HepG2 (cell line): ENCODE measurements around the gene AK9. TPM values are rescaled to one million over a fixed set of nuclear protein-coding genes. Genes with fewer than 3 reads are reported as not detected.

ENCODE experiments used
- ATAC-seq: fragments of 200-7000 bp; cut with Tn5 transposase; 3 replicates; pipeline ENCODE4 v1.9.1; 2020; ENCODE audit warnings: mild to moderate bottlenecking, moderate library complexity
- BruUV-seq: library from RNA; stranded (reverse); fragments of 400-500 nt; replicated peaks from 2 replicates; lab custom pipeline; 2021; lab: Mats Ljungman, UMichigan
- CTCF ChIA-PET: fragments of 300-600 bp; formaldehyde crosslinking; extraction: SDS; loops from one replicate; lab custom pipeline; 2021; ENCODE audit warnings: low total read pairs, inconsistent platforms, low intra/inter-chr PET ratio; lab: Yijun Ruan, JAX
- POLR2A ChIA-PET: fragments of 350-600 bp; sonication (Branson Sonifier 250); formaldehyde crosslinking; loops from one replicate; lab custom pipeline; 2020; ENCODE audit warnings: antibody characterized with exemption, inconsistent platforms; lab: Yijun Ruan, JAX
- DNase-seq: peaks from one replicate; pipeline ENCODE4 v3.0.0-alpha.2; 2015; ENCODE audit warnings: low spot score
- FAIRE-seq: peaks from 3 replicates; lab custom pipeline; 2011; peaks lifted over from hg19 to GRCh38; lab: Jason Lieb, UNC
- H2AFZ ChIP-seq: one replicate; pipeline ENCODE4 v1.6.1; 2011; ENCODE audit warnings: low read length, inconsistent platforms
- H3K27ac ChIP-seq: fragments of 300-600 bp; 3 replicates; pipeline ENCODE4 v1.8.0; 2011; ENCODE audit warnings: mixed run types, mild to moderate bottlenecking, mixed read lengths, low read length, inconsistent platforms; ENCODE audit not compliant: insufficient read depth; ENCODE audit errors: extremely low read length
- H3K27me3 ChIP-seq, 2 experiments: fragments of 200-600 bp in 1 of 2; 2 replicates in 1 of 2; 3 replicates in 1 of 2; pipeline versions ENCODE4 v1.6.0 to v1.8.0; 2011; ENCODE audit warnings: low read length in 2 of 2, mild to moderate bottlenecking in 2 of 2, moderate library complexity in 2 of 2, inconsistent platforms in 1 of 2; ENCODE audit not compliant: insufficient read depth in 2 of 2, control insufficient read depth in 1 of 2
- H3K36me3 ChIP-seq, 2 experiments: fragments of 200-600 bp in 1 of 2; replicated peaks in 1 of 2; 2 replicates in 1 of 2; 3 replicates in 1 of 2; pipeline versions ENCODE4 v1.5.1 to v1.8.0; 2011; ENCODE audit warnings: low read length in 2 of 2, inconsistent platforms in 1 of 2; ENCODE audit not compliant: insufficient read depth in 2 of 2, control insufficient read depth in 1 of 2
- H3K4me1 ChIP-seq: 2 replicates; pipeline ENCODE4 v1.5.1; 2012; ENCODE audit warnings: low read length, inconsistent platforms; ENCODE audit not compliant: insufficient read depth
- H3K4me2 ChIP-seq: 2 replicates; pipeline ENCODE4 v1.6.0; 2011; ENCODE audit warnings: low read depth, low read length, inconsistent platforms
- H3K4me3 ChIP-seq, 3 experiments: fragments of 200-600 bp in 1 of 3; sonication (generic), shearing (Covaris generic) in 1 of 3; replicated peaks in 1 of 3; 2 replicates each; pipeline ENCODE4 v1.5.1; 2011 to 2016; ENCODE audit warnings: low read length in 3 of 3, inconsistent platforms in 2 of 3, low read depth in 2 of 3, mild to moderate bottlenecking in 2 of 3, control low read depth in 1 of 3, mixed read lengths in 1 of 3; ENCODE audit not compliant: insufficient read depth in 1 of 3
- H3K79me2 ChIP-seq: one replicate; pipeline ENCODE4 v1.6.1; 2011; ENCODE audit warnings: low read length, inconsistent platforms; ENCODE audit not compliant: insufficient read depth
- H3K9ac ChIP-seq: 2 replicates; pipeline ENCODE4 v1.6.0; 2011; ENCODE audit warnings: mild to moderate bottlenecking, low read depth, low read length, inconsistent platforms; ENCODE audit not compliant: insufficient read depth
- H3K9me3 ChIP-seq: 2 replicates; pipeline ENCODE4 v1.5.1; 2012; ENCODE audit warnings: mild to moderate bottlenecking, low read length
- H4K20me1 ChIP-seq: 2 replicates; pipeline ENCODE4 v1.6.0; 2011; ENCODE audit warnings: inconsistent platforms, mild to moderate bottlenecking, low read length, moderate library complexity; ENCODE audit not compliant: insufficient read depth
- ARID4A ChIP-seq: sonication (generic); formaldehyde crosslinking; IDR thresholded peaks from 2 replicates; pipeline ENCODE4 v1.5.0; 2020; ENCODE audit warnings: mild to moderate bottlenecking, missing genetic modification reagents, borderline replicate concordance
- ATF7-NPFF ChIP-seq: sonication (generic); formaldehyde crosslinking; IDR thresholded peaks from 2 replicates; pipeline ENCODE4 v1.8.1; 2023; ENCODE audit warnings: mild to moderate bottlenecking, low read depth, missing genetic modification reagents, moderate library complexity
- ELF3 ChIP-seq: IDR thresholded peaks from 2 replicates; pipeline ENCODE4 v1.6.1; 2016; ENCODE audit warnings: missing genetic modification reagents, missing compliant biosample characterization
- FOSL2 ChIP-seq: sonication (generic); formaldehyde crosslinking; IDR thresholded peaks from 2 replicates; pipeline ENCODE4 v1.4.0; 2020; ENCODE audit warnings: missing genetic modification reagents
- ISL2 ChIP-seq: sonication (generic); formaldehyde crosslinking; IDR thresholded peaks from 2 replicates; pipeline ENCODE4 v1.5.0; 2020; ENCODE audit warnings: missing genetic modification reagents
- KDM6A ChIP-seq: IDR thresholded peaks from 2 replicates; pipeline ENCODE4 v1.6.1; 2016; ENCODE audit warnings: low read depth
- PCBP2 ChIP-seq: fragments of 200-400 bp; formaldehyde crosslinking; optimal IDR thresholded peaks from 2 replicates; pipeline ENCODE3; 2018; ENCODE audit warnings: low read length, low read depth; ENCODE audit not compliant: poor library complexity, severe bottlenecking
- POLR2AphosphoS5 ChIP-seq: IDR thresholded peaks from 2 replicates; pipeline ENCODE4 v1.6.1; 2012; ENCODE audit warnings: low read depth, low read length
- POLR2G ChIP-seq: fragments of 200-400 bp; formaldehyde crosslinking; IDR thresholded peaks from 2 replicates; pipeline ENCODE4 v1.6.1; 2018; ENCODE audit warnings: mild to moderate bottlenecking, low read depth, low read length, moderate library complexity
- SMAD1 ChIP-seq: sonication (generic); formaldehyde crosslinking; IDR thresholded peaks from 2 replicates; pipeline ENCODE4 v1.4.0; 2020; ENCODE audit warnings: missing genetic modification reagents, low read depth, mild to moderate bottlenecking, borderline replicate concordance
- YY1 ChIP-seq: IDR thresholded peaks from 2 replicates; pipeline ENCODE4 v1.6.1; 2011; ENCODE audit warnings: low read length, low read depth, moderate library complexity, mild to moderate bottlenecking; ENCODE audit not compliant: insufficient read depth, insufficient replicate concordance
- ZFP36L2 ChIP-seq: sonication (generic); formaldehyde crosslinking; IDR thresholded peaks from 2 replicates; pipeline ENCODE4 v1.4.0; 2020; ENCODE audit warnings: missing genetic modification reagents
- ZNF441 ChIP-seq: sonication (generic); formaldehyde crosslinking; IDR thresholded peaks from 2 replicates; pipeline ENCODE4 v1.7.0; 2021; ENCODE audit warnings: missing genetic modification reagents, borderline replicate concordance
- ZNF737 ChIP-seq: sonication (generic); formaldehyde crosslinking; IDR thresholded peaks from 2 replicates; pipeline ENCODE4 v1.5.0; 2020; ENCODE audit warnings: missing genetic modification reagents, mild to moderate bottlenecking, borderline replicate concordance
- ZNF740 ChIP-seq: sonication (generic); formaldehyde crosslinking; IDR thresholded peaks from 2 replicates; pipeline ENCODE4 v1.4.0; 2020; ENCODE audit warnings: missing genetic modification reagents
- WGBS: methylation state at CpG from one replicate; pipeline ENCODE4 v1.1.6; 2017; ENCODE audit warnings: low lambda C conversion rate; 5-methylcytosine and 5-hydroxymethylcytosine counted together
- in situ Hi-C: cut with HindIII; loops from 2 replicates; pipeline ENCODE4 v1.10.0; 2017; ENCODE audit warnings: low pct_unique_long_range_greater_than_20kb; ENCODE audit not compliant: extremely low pct_ligation_motif_present
- intact Hi-C: fragments of 100-400 bp; cut with micrococcal nuclease; formaldehyde crosslinking; loops from one replicate; pipeline ENCODE4 v1.10.0; 2022; ENCODE audit not compliant: unreplicated experiment
- polyA plus RNA-seq, 8 experiments: library from polyadenylated mRNA; depleted of rRNA in 3 of 8; stranded (reverse) in 7 of 8; unstranded in 1 of 8; fragments of >200 nt; fragmentation: Illumina TruSeq in 4 of 8; extraction: Trizol in 4 of 8; gene quantifications; 2 replicates each; pipeline versions ENCODE4 v1.2.1 to v1.2.3, GENCODE V29; 2011 to 2016; ENCODE audit warnings: low read depth in 4 of 8, missing spikeins in 1 of 8, mixed read lengths in 1 of 8; ENCODE audit not compliant: insufficient read depth in 1 of 8
- total RNA-seq, 5 experiments: library from RNA; depleted of rRNA; stranded (reverse); fragments of >200 nt; fragmentation: Illumina TruSeq; extraction: Trizol; gene quantifications; 2 replicates each; pipeline ENCODE4 v1.2.3, GENCODE V29; 2016; ENCODE audit warnings: low read depth in 1 of 5

The AK9 gene
- total and polyA plus RNA-seq, 2 of the 13 experiments (the other 11 are each of a cell fraction or from before 2014, with no cell fraction given): 3.2 to 4.8 TPM

- 8% methylated on average over 2 of the region's 2 CpGs for WGBS
- intact Hi-C loops: no loop called here
- H3K79me2 ChIP-seq: no peaks in the 10 kb centered on the region
- POLR2A ChIA-PET: no interaction called here
- peaks cover 11% of the 10 kb centered on the region for H3K9me3 ChIP-seq
- DNase-seq: no peak
- CTCF ChIA-PET: no interaction called here
- no peak overlapping the region for H3K9ac ChIP-seq
- H3K4me2 ChIP-seq: no peak overlapping the region
- H3K4me1 ChIP-seq: no peaks in the 10 kb centered on the region
- no peaks in the 10 kb centered on the region; the same call in 1 of the 2 replicates for H4K20me1 ChIP-seq
- TF ChIP-seq ZNF740: no peak
- TF ChIP-seq POLR2G: no peak
- no peak for TF ChIP-seq POLR2AphosphoS5
- no peak overlapping the region for H2AFZ ChIP-seq
- no TSS peak for BruUV-seq
- in situ Hi-C loops: no loop called here
- H3K27ac ChIP-seq: no peak overlapping the region
- H3K36me3 ChIP-seq: no peaks in the 10 kb centered on the region
- H3K4me3 ChIP-seq: no peak overlapping the region
- no peak for ATAC-seq
- no peaks in the 10 kb centered on the region for H3K27me3 ChIP-seq
- FAIRE-seq: no peak
These were observed 167.5 kb downstream of the AK9 start for GRCh38 chr6:109523478-109523877.

- Histone ChIP-seq H3K27me3 (no peaks in the 10 kb centered on the region), H3K4me2 (no peak overlapping the region), H3K27ac (no peak overlapping the region), H3K9ac (no peak overlapping the region), H3K9me3 (peaks cover 11% of the 10 kb centered on the region), H3K4me3 (no peak overlapping the region), H3K36me3 (no peaks in the 10 kb centered on the region), H2AFZ (no peak overlapping the region), H3K79me2 (no peaks in the 10 kb centered on the region), H3K4me1 (no peaks in the 10 kb centered on the region), H4K20me1 (no peaks in the 10 kb centered on the region)
- intact Hi-C loops (no loop called here), in situ Hi-C loops (no loop called here)
- no TSS peak for BruUV-seq
- under 1% methylated on average over 3 of the region's 3 CpGs for WGBS
- POLR2A ChIA-PET: no interaction called here
- DNase-seq (no peak), ATAC-seq (no peak), FAIRE-seq (no peak)
- CTCF ChIA-PET: no interaction called here
- TF ChIP-seq ATF7-NPFF: no peak
- no peak for TF ChIP-seq YY1
- TF ChIP-seq PCBP2: no peak
- TF ChIP-seq ZFP36L2 (CRISPR knock-in tag): no peak
- TF ChIP-seq ISL2 (CRISPR knock-in tag): no peak
- no peak for TF ChIP-seq ZNF737 (CRISPR knock-in tag)
- TF ChIP-seq ZNF441 (CRISPR knock-in tag): no peak
- no peak for TF ChIP-seq ARID4A (CRISPR knock-in tag)
- no peak for TF ChIP-seq SMAD1 (CRISPR knock-in tag)
- no peak for TF ChIP-seq ELF3 (CRISPR knock-in tag)
- no peak for TF ChIP-seq KDM6A
- TF ChIP-seq FOSL2 (CRISPR knock-in tag): no peak
These were observed 169.9 kb downstream of the AK9 start for GRCh38 chr6:109521080-109521479.
